Transverse colon (tissue), 4 donors: ENCODE data around the gene CST1. TPM values are rescaled to one million over a fixed set of nuclear protein-coding genes. Genes with fewer than 3 reads are reported as not detected.
"Not testable (repeated sequence)": the region's sequence is repeated elsewhere in the genome, so short reads cannot be mapped to it uniquely, and the experiment has no call there.

Experiments
- DNase-seq: peaks from one replicate; pipeline ENCODE4 v3.0.0-alpha.2; 2019
- H3K27ac ChIP-seq, 4 donors: fragments of 200-600 bp; sonication (generic); 2 replicates each; pipeline ENCODE4 v1.5.1; 2016 to 2018; ENCODE audit warnings: inconsistent platforms in 4 of 4
- H3K27me3 ChIP-seq: fragments of 200-600 bp; sonication (generic); 2 replicates; pipeline ENCODE4 v1.5.1; 2017; ENCODE audit warnings: inconsistent platforms
- H3K36me3 ChIP-seq, 4 donors: fragments of 200-600 bp; sonication (generic); 2 replicates each; pipeline ENCODE4 v1.5.1; 2017 to 2019; ENCODE audit warnings: inconsistent platforms in 4 of 4
- H3K4me1 ChIP-seq, 4 donors: fragments of 200-600 bp; sonication (generic); 2 replicates each; pipeline ENCODE4 v1.5.1; 2017 to 2020; ENCODE audit warnings: inconsistent platforms in 4 of 4
- H3K4me3 ChIP-seq, 4 donors: fragments of 200-600 bp; sonication (generic); 1 replicate in 1 of 4; 2 replicates in 3 of 4; pipeline versions ENCODE4 v1.5.1 to v1.6.1; 2017 to 2019; ENCODE audit warnings: inconsistent platforms in 4 of 4
- H3K9me3 ChIP-seq, 2 donors: fragments of 200-600 bp; sonication (generic); 2 replicates each; pipeline ENCODE4 v1.5.1; 2017 to 2019; ENCODE audit warnings: inconsistent platforms in 2 of 2
- EP300 ChIP-seq: sonication (generic); formaldehyde crosslinking; IDR thresholded peaks from one replicate; pipeline ENCODE4 v1.6.1; 2017; ENCODE audit warnings: antibody characterized with exemption, low read depth
- POLR2A ChIP-seq: fragments of 450-650 bp; IDR thresholded peaks from one replicate; pipeline ENCODE4 v1.6.1; 2016; ENCODE audit warnings: antibody characterized with exemption, mild to moderate bottlenecking, moderate library complexity
- POLR2AphosphoS5 ChIP-seq, 3 donors: sonication (generic); formaldehyde crosslinking; IDR thresholded peaks; one replicate each; pipeline ENCODE4 v1.6.1; 2016; ENCODE audit warnings: antibody characterized with exemption in 3 of 3
- WGBS, 2 donors: methylation state at CpG; one replicate each; pipeline ENCODE4 v1.1.5; 2018; ENCODE audit warnings: low coverage in 1 of 2; 5-methylcytosine and 5-hydroxymethylcytosine counted together
- in situ Hi-C, 4 donors: fragments of 200-750 bp; cut with MboI; loops; one replicate each; pipeline versions ENCODE4 v1.15.0 to v1.15.1; 2017; ENCODE audit warnings: low sequenced_read_pairs in 3 of 4, low pct_ligation_motif_present in 1 of 4, low pct_unique_long_range_greater_than_20kb in 1 of 4
- intact Hi-C: fragments of 100-400 bp; cut with DNase I; formaldehyde crosslinking; loops from one replicate; pipeline ENCODE4 v1.15.1; 2023; ENCODE audit warnings: low total_unique reads
- total RNA-seq, 4 donors: library from RNA; depleted of rRNA; stranded (reverse); fragments of >200 nt; gene quantifications; one replicate each; pipeline ENCODE4 v1.1.0, GENCODE V29; 2016
- TF ChIP-seq, protein P1 (sequence below), 5 experiments: fragments of 200-600 bp in 3 of 5; fragments of 450-650 bp in 2 of 5; sonication (generic) in 3 of 5; IDR thresholded peaks; 1 replicate in 2 of 5; 2 replicates in 3 of 5; pipeline ENCODE4 v1.5.1; 2016 to 2017; ENCODE audit warnings: antibody characterized with exemption in 5 of 5, inconsistent platforms in 3 of 5, mild to moderate bottlenecking in 2 of 5, moderate library complexity in 1 of 5

Gene CST1
- total RNA-seq, 4 donors from 2014 or later = not detected

- intact Hi-C loops = no loop called here
- H3K4me3 ChIP-seq = no peak overlapping the region
- no peaks in the 10 kb centered on the region for H3K9me3 ChIP-seq
- no peaks in the 10 kb centered on the region for H3K4me1 ChIP-seq
- H3K27ac ChIP-seq = no peak overlapping the region
- in situ Hi-C loops = no loop called here
- no peak for DNase-seq
- H3K27me3 ChIP-seq = no peaks in the 10 kb centered on the region
- TF ChIP-seq EP300 = no peak
- TF ChIP-seq, protein P1, sequence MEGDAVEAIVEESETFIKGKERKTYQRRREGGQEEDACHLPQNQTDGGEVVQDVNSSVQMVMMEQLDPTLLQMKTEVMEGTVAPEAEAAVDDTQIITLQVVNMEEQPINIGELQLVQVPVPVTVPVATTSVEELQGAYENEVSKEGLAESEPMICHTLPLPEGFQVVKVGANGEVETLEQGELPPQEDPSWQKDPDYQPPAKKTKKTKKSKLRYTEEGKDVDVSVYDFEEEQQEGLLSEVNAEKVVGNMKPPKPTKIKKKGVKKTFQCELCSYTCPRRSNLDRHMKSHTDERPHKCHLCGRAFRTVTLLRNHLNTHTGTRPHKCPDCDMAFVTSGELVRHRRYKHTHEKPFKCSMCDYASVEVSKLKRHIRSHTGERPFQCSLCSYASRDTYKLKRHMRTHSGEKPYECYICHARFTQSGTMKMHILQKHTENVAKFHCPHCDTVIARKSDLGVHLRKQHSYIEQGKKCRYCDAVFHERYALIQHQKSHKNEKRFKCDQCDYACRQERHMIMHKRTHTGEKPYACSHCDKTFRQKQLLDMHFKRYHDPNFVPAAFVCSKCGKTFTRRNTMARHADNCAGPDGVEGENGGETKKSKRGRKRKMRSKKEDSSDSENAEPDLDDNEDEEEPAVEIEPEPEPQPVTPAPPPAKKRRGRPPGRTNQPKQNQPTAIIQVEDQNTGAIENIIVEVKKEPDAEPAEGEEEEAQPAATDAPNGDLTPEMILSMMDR (IDR thresholded peaks at IDR 0.05) = no peak
- 92% methylated on average over 1 of the region's 1 CpG; no CpG with 5 or more reads in 1 of the 2 donors for WGBS, 2 donors
- no peaks in the 10 kb centered on the region for H3K36me3 ChIP-seq
Measured at GRCh38 chr20:23783447-23783846, 32.7 kb upstream of the CST1 start.

- H3K9me3 ChIP-seq = no peaks in the 10 kb centered on the region
- no peak overlapping the region for H3K27ac ChIP-seq
- 87% methylated on average over 7 of the region's 8 CpGs; no CpG with 5 or more reads in 1 of the 2 donors for WGBS, 2 donors
- no peaks in the 10 kb centered on the region for H3K36me3 ChIP-seq
- H3K27me3 ChIP-seq = no peaks in the 10 kb centered on the region
- no peaks in the 10 kb centered on the region for H3K4me1 ChIP-seq
- intact Hi-C loops = no loop called here
- in situ Hi-C loops = no loop called here
- no peak for DNase-seq
- H3K4me3 ChIP-seq = no peak overlapping the region
- TF ChIP-seq, protein P1 (IDR thresholded peaks at IDR 0.05) = peak in 3 of 5 experiments; percentile 29 to 43 (median 34)
- TF ChIP-seq POLR2A (no peak), EP300 (no peak)
Measured at GRCh38 chr20:23782366-23782983, 31.7 kb upstream of the CST1 start.

GRCh38 chr20:23778676-23779075 lies 27.9 kb upstream of the CST1 start:
- in situ Hi-C loops = not testable (repeated sequence)

DNA sequence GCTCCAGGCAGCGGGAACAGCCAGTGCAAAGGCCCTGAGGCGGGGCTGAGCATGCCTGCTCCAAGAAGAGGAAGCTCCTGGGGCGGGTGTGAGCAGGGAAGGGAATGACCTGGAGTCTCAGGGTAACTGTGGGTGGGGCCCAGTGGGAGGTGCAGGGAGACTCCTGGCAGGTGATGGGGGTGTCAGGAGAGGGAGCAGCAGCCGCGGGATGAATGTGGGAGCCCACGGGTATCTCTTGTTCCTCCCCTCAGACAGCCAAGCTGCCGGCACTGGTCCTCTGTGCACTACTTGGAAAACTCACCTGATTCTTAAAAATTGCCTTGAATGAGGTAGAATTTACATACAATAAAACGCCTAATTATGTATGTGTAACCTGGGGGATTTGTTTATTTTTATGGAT lies 26.6 kb upstream of the CST1 start:
- H3K4me3 ChIP-seq, DNase-seq, H3K9me3 ChIP-seq, H3K27ac ChIP-seq, in situ Hi-C loops, intact Hi-C loops, H3K36me3 ChIP-seq, H3K27me3 ChIP-seq, H3K4me1 ChIP-seq: not testable (repeated sequence)
- 69 to 76% methylated on average over 7 to 8 of the region's 8 CpGs for WGBS, 2 donors

More at GRCh38 chr20:23778676-23779075, 27.9 kb upstream of the CST1 start:
- H3K27ac ChIP-seq, H3K9me3 ChIP-seq, H3K36me3 ChIP-seq, DNase-seq, H3K4me1 ChIP-seq, intact Hi-C loops, H3K4me3 ChIP-seq, H3K27me3 ChIP-seq: not testable (repeated sequence)

- DNase-seq = no peak
- Histone ChIP-seq H3K36me3 (no peaks in the 10 kb centered on the region), H3K27ac (no peak overlapping the region), H3K4me1 (no peaks in the 10 kb centered on the region), H3K9me3 (no peaks in the 10 kb centered on the region), H3K27me3 (no peaks in the 10 kb centered on the region), H3K4me3 (no peak overlapping the region)
- TF ChIP-seq POLR2A (no peak), POLR2AphosphoS5 (IDR thresholded peaks at IDR 0.05) (no peak), EP300 (no peak)
- TF ChIP-seq, protein P1 (IDR thresholded peaks at IDR 0.05) = no peak
- in situ Hi-C loops = no loop called here
- 0 to 42% methylated on average over 1 to 13 of the region's 14 CpGs for WGBS, 2 donors
- intact Hi-C loops = no loop called here
Measured at GRCh38 chr20:23776067-23776771, 25.5 kb upstream of the CST1 start.
